Measurements from ENCODE around the gene CAPN2.

- no peak for TF ChIP-seq CTCF (IDR thresholded peaks at IDR 0.05; ENCODE audit: low read length)
- TF ChIP-seq EZH2 (optimal IDR thresholded peaks at IDR 0.05; ENCODE audit: low read depth, low read length) = no peak
- no peak for TF ChIP-seq EZH2phosphoT487 (IDR thresholded peaks at IDR 0.05; ENCODE audit: low read length)
These were observed 1.4 kb downstream of the CAPN2 start for GRCh38 chr1:223713546-223714420.
